HEK293 (cell line): ENCODE measurements around the gene EEF2K.
A peak's percentile ranks its signal among the peaks of the same experiment; 100 is the strongest.

Experiments
- CTCF ChIA-PET: fragments of 350-600 bp; formaldehyde crosslinking; extraction: SDS; loops from one replicate; lab custom pipeline; 2021; ENCODE audit warnings: antibody characterized with exemption; lab: Yijun Ruan, JAX
- POLR2A ChIA-PET: fragments of 300-600 bp; formaldehyde crosslinking; extraction: SDS; loops from one replicate; lab custom pipeline; 2020; ENCODE audit warnings: antibody characterized with exemption, inconsistent platforms; lab: Yijun Ruan, JAX
- H3K27ac ChIP-seq: fragments of 200-500 bp; sonication (Bioruptor generic); 2 replicates; pipeline ENCODE4 v1.5.1; 2014; ENCODE audit warnings: low read depth, low read length, control low read depth, inconsistent platforms; ENCODE audit errors: extremely low read depth
- H3K36me3 ChIP-seq, 2 experiments: fragments of 200-500 bp in 1 of 2; sonication (Bioruptor generic) in 1 of 2; 1 replicate in 1 of 2; 2 replicates in 1 of 2; pipeline ENCODE4 v1.5.1; 2014 to 2017; ENCODE audit warnings: inconsistent platforms in 2 of 2, low read length in 2 of 2; ENCODE audit not compliant: control insufficient read depth in 2 of 2, insufficient read depth in 1 of 2
- H3K4me1 ChIP-seq: fragments of 200-500 bp; sonication (Bioruptor generic); 2 replicates; pipeline ENCODE4 v1.5.1; 2014; ENCODE audit warnings: mild to moderate bottlenecking, low read length, inconsistent platforms; ENCODE audit not compliant: control insufficient read depth, insufficient read depth
- H3K4me3 ChIP-seq: 2 replicates; pipeline ENCODE4 v1.5.1; 2011; ENCODE audit warnings: low read depth, mild to moderate bottlenecking, control low read depth, low read length, moderate library complexity
- H3K9me3 ChIP-seq: fragments of 200-500 bp; sonication (Bioruptor generic); 2 replicates; pipeline ENCODE4 v1.5.1; 2014; ENCODE audit warnings: low read depth, low read length, inconsistent platforms; ENCODE audit not compliant: control insufficient read depth, insufficient read depth
- SP3 ChIP-seq: fragments of 450-650 bp; formaldehyde crosslinking; IDR thresholded peaks from 2 replicates; pipeline ENCODE4 v1.5.1; 2016; ENCODE audit warnings: missing biosample characterization, missing genetic modification characterization
- YY2 ChIP-seq: fragments of 450-650 bp; formaldehyde crosslinking; IDR thresholded peaks from 2 replicates; pipeline ENCODE4 v1.5.1; 2016; ENCODE audit warnings: missing biosample characterization, missing genetic modification characterization
- ZBTB48 ChIP-seq: fragments of 450-650 bp; formaldehyde crosslinking; IDR thresholded peaks from 2 replicates; pipeline ENCODE4 v1.5.1; 2016; ENCODE audit warnings: missing biosample characterization, missing genetic modification characterization
- ZBTB7A ChIP-seq: fragments of 450-650 bp; formaldehyde crosslinking; IDR thresholded peaks from 2 replicates; pipeline ENCODE4 v1.5.1; 2016; ENCODE audit warnings: low read depth, missing biosample characterization, missing genetic modification characterization
- ZBTB8A ChIP-seq: fragments of 450-650 bp; formaldehyde crosslinking; IDR thresholded peaks from 2 replicates; pipeline ENCODE4 v1.5.1; 2016; ENCODE audit warnings: missing biosample characterization, missing genetic modification characterization
- ZFHX2 ChIP-seq: fragments of 450-650 bp; formaldehyde crosslinking; conservative IDR thresholded peaks from 2 replicates; pipeline ENCODE4 v1.5.1; 2016; ENCODE audit warnings: missing biosample characterization, missing genetic modification characterization
- ZFP3 ChIP-seq: fragments of 450-650 bp; formaldehyde crosslinking; IDR thresholded peaks from 2 replicates; pipeline ENCODE4 v1.5.1; 2016; ENCODE audit warnings: low read depth, missing biosample characterization, missing genetic modification characterization
- ZNF146 ChIP-seq: fragments of 450-650 bp; formaldehyde crosslinking; IDR thresholded peaks from 2 replicates; pipeline ENCODE4 v1.5.1; 2016; ENCODE audit warnings: missing biosample characterization, missing genetic modification characterization
- ZNF155 ChIP-seq: fragments of 450-650 bp; formaldehyde crosslinking; IDR thresholded peaks from 2 replicates; pipeline ENCODE4 v1.5.1; 2016; ENCODE audit warnings: missing biosample characterization, missing genetic modification characterization
- ZNF174 ChIP-seq: fragments of 450-650 bp; formaldehyde crosslinking; IDR thresholded peaks from 2 replicates; pipeline ENCODE4 v1.5.0; 2017; ENCODE audit warnings: missing biosample characterization, mild to moderate bottlenecking, missing genetic modification characterization
- ZNF394 ChIP-seq: fragments of 450-650 bp; formaldehyde crosslinking; IDR thresholded peaks from 2 replicates; pipeline ENCODE4 v1.5.1; 2016; ENCODE audit warnings: missing biosample characterization, missing genetic modification characterization, mild to moderate bottlenecking, moderate library complexity, borderline replicate concordance
- ZNF548 ChIP-seq: fragments of 450-650 bp; formaldehyde crosslinking; IDR thresholded peaks from 2 replicates; pipeline ENCODE4 v1.5.1; 2016; ENCODE audit warnings: missing biosample characterization, missing genetic modification characterization
- ZNF624 ChIP-seq: fragments of 450-650 bp; formaldehyde crosslinking; IDR thresholded peaks from 2 replicates; pipeline ENCODE4 v1.5.1; 2017; ENCODE audit warnings: missing biosample characterization, missing genetic modification characterization
- ZNF664 ChIP-seq: fragments of 450-650 bp; formaldehyde crosslinking; IDR thresholded peaks from 2 replicates; pipeline ENCODE4 v1.5.1; 2016; ENCODE audit warnings: missing biosample characterization, missing genetic modification characterization
- ZNF830 ChIP-seq: fragments of 450-650 bp; IDR thresholded peaks from 2 replicates; pipeline ENCODE4 v1.5.0; 2018; ENCODE audit warnings: missing biosample characterization, missing genetic modification characterization, low read depth, mild to moderate bottlenecking, moderate library complexity
- TF ChIP-seq, protein P1 (sequence below): fragments of 450-650 bp; formaldehyde crosslinking; IDR thresholded peaks from 2 replicates; pipeline ENCODE4 v1.5.1; 2016; ENCODE audit warnings: missing biosample characterization, missing genetic modification characterization
- TF ChIP-seq, protein P2 (sequence below): fragments of 450-650 bp; formaldehyde crosslinking; IDR thresholded peaks from 2 replicates; pipeline ENCODE4 v1.5.1; 2016; ENCODE audit warnings: missing biosample characterization, missing genetic modification characterization
- TF ChIP-seq, protein P3 (sequence below): fragments of 450-650 bp; formaldehyde crosslinking; conservative IDR thresholded peaks from 2 replicates; pipeline ENCODE4 v1.5.1; 2016; ENCODE audit warnings: low read depth, missing biosample characterization, missing genetic modification characterization
- TF ChIP-seq, protein P4 (sequence below): fragments of 450-650 bp; formaldehyde crosslinking; IDR thresholded peaks from 2 replicates; pipeline ENCODE4 v1.5.1; 2016; ENCODE audit warnings: missing biosample characterization, missing genetic modification characterization

EEF2K gene

DNA sequence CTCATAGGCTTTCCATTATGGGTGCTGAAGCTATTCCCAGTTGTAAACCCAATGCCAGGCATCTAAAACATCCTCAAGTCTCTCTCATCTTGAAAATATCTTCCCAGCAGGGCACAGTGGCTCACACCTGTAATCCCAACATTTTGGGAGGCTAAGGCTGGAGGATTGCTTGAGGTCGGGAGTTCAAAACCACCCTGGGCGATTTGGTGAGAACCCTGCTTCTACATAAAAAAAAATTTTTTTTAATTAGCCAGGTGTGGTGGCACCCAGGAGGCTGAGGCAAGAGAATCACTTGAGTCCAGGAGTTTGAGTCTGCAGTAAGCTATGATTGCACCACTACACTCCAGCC is 13.0 kb upstream of the EEF2K start:
- H3K27ac ChIP-seq, result no peak overlapping the region
- ChIA-PET POLR2A (no interaction called here), CTCF (interaction anchor here (0.7 to 2.7 kb wide), 3 partner anchors 15 to 108 kb away, joined by 3 to 16 read pairs (median 6); no protein-coding TSS in a partner anchor)
- no peaks in the 10 kb centered on the region for H3K9me3 ChIP-seq
- H3K36me3 ChIP-seq, result no peaks in the 10 kb centered on the region
- H3K4me3 ChIP-seq, result no peak overlapping the region
- TF ChIP-seq ZBTB48 (tag by site-specific recombination) (no peak), ZNF664 (no peak)
- TF ChIP-seq, protein P1, sequence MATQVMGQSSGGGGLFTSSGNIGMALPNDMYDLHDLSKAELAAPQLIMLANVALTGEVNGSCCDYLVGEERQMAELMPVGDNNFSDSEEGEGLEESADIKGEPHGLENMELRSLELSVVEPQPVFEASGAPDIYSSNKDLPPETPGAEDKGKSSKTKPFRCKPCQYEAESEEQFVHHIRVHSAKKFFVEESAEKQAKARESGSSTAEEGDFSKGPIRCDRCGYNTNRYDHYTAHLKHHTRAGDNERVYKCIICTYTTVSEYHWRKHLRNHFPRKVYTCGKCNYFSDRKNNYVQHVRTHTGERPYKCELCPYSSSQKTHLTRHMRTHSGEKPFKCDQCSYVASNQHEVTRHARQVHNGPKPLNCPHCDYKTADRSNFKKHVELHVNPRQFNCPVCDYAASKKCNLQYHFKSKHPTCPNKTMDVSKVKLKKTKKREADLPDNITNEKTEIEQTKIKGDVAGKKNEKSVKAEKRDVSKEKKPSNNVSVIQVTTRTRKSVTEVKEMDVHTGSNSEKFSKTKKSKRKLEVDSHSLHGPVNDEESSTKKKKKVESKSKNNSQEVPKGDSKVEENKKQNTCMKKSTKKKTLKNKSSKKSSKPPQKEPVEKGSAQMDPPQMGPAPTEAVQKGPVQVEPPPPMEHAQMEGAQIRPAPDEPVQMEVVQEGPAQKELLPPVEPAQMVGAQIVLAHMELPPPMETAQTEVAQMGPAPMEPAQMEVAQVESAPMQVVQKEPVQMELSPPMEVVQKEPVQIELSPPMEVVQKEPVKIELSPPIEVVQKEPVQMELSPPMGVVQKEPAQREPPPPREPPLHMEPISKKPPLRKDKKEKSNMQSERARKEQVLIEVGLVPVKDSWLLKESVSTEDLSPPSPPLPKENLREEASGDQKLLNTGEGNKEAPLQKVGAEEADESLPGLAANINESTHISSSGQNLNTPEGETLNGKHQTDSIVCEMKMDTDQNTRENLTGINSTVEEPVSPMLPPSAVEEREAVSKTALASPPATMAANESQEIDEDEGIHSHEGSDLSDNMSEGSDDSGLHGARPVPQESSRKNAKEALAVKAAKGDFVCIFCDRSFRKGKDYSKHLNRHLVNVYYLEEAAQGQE (tag by site-specific recombination), result peak; percentile 42; the same call in 1 of the 2 replicates
- H3K4me1 ChIP-seq, result peaks cover 6% of the 10 kb centered on the region

DNA sequence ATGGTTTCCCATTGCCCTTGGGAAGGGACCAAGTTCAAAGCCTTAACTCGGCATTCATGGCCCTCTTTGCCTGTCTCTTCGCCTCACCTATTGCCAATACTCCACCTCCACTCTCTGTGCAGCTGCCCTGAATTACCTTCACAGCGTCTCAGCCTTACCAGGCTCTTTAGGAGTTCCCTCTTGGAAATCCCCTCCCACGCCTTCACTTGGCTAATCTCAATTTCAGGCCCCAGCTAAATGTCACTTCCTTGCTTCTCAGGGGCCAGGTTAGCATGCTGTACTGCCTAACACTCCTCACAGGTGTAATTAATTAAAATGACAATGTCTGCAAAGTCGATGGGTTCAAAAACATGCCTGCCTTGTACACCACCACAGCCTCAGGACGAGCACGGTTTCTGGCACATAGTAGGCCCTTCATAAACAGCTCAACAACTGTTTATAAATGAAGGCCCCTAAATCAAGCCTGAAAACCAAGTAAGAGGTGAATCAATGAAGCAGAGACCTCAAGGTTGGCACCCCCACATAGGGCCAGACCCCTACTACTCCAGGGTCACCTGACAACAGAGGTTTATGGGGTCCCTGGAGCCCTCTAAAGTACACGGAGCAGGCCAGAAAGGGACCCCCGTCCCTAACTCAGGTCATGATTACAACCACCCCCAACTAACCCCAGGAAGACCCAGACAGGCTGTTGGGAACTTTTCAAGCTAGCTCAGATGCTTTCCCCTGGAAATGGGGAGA is 11.2 kb upstream of the EEF2K start:
- CTCF ChIA-PET, result interaction anchor here (0.6 to 2.6 kb wide), 7 partner anchors 13 to 405 kb away, joined by 3 to 14 read pairs (median 5); partner anchors contain the start of gene POLR3E
- TF ChIP-seq, protein P2, sequence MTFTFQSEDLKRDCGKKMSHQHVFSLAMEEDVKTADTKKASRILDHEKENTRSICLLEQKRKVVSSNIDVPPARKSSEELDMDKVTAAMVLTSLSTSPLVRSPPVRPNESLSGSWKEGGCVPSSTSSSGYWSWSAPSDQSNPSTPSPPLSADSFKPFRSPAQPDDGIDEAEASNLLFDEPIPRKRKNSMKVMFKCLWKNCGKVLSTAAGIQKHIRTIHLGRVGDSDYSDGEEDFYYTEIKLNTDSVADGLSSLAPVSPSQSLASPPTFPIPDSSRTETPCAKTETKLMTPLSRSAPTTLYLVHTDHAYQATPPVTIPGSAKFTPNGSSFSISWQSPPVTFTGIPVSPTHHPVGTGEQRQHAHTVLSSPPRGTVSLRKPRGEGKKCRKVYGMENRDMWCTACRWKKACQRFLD (tag by site-specific recombination), result no peak
- no peak for TF ChIP-seq ZNF394 (tag by site-specific recombination)
- TF ChIP-seq ZFHX2 (tag by site-specific recombination), result no peak
- TF ChIP-seq ZNF174 (tag by site-specific recombination), result no peak
- no peak for TF ChIP-seq SP3 (tag by site-specific recombination)
- no peak for TF ChIP-seq ZNF548 (tag by site-specific recombination)
- TF ChIP-seq, protein P1 (tag by site-specific recombination), result no peak
- no peak for TF ChIP-seq ZNF624 (tag by site-specific recombination)
- TF ChIP-seq, protein P3, sequence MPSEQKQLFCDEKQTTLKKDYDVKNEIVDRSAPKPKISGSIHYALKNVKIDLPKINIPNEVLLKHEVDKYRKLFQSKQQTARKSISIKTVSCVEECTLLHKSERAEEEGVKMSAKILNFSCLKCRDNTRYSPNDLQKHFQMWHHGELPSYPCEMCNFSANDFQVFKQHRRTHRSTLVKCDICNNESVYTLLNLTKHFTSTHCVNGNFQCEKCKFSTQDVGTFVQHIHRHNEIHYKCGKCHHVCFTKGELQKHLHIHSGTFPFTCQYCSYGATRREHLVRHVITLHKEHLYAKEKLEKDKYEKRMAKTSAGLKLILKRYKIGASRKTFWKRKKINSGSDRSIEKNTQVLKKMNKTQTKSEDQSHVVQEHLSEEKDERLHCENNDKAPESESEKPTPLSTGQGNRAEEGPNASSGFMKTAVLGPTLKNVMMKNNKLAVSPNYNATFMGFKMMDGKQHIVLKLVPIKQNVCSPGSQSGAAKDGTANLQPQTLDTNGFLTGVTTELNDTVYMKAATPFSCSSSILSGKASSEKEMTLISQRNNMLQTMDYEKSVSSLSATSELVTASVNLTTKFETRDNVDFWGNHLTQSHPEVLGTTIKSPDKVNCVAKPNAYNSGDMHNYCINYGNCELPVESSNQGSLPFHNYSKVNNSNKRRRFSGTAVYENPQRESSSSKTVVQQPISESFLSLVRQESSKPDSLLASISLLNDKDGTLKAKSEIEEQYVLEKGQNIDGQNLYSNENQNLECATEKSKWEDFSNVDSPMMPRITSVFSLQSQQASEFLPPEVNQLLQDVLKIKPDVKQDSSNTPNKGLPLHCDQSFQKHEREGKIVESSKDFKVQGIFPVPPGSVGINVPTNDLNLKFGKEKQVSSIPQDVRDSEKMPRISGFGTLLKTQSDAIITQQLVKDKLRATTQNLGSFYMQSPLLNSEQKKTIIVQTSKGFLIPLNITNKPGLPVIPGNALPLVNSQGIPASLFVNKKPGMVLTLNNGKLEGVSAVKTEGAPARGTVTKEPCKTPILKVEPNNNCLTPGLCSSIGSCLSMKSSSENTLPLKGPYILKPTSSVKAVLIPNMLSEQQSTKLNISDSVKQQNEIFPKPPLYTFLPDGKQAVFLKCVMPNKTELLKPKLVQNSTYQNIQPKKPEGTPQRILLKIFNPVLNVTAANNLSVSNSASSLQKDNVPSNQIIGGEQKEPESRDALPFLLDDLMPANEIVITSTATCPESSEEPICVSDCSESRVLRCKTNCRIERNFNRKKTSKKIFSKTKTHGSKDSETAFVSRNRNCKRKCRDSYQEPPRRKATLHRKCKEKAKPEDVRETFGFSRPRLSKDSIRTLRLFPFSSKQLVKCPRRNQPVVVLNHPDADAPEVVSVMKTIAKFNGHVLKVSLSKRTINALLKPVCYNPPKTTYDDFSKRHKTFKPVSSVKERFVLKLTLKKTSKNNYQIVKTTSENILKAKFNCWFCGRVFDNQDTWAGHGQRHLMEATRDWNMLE (tag by site-specific recombination), result no peak
- no peak for TF ChIP-seq ZFP3
- no peak for TF ChIP-seq ZBTB7A
- no peak for TF ChIP-seq ZBTB8A
- no peak for TF ChIP-seq ZNF155
- TF ChIP-seq YY2, result no peak
- TF ChIP-seq ZNF146, result no peak
- TF ChIP-seq, protein P4, sequence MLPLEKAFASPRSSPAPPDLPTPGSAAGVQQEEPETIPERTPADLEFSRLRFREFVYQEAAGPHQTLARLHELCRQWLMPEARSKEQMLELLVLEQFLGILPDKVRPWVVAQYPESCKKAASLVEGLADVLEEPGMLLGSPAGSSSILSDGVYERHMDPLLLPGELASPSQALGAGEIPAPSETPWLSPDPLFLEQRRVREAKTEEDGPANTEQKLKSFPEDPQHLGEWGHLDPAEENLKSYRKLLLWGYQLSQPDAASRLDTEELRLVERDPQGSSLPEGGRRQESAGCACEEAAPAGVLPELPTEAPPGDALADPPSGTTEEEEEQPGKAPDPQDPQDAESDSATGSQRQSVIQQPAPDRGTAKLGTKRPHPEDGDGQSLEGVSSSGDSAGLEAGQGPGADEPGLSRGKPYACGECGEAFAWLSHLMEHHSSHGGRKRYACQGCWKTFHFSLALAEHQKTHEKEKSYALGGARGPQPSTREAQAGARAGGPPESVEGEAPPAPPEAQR (tag by site-specific recombination), result no peak
- no peak for TF ChIP-seq ZNF830 (tag by site-specific recombination)
- Histone ChIP-seq H3K27ac (no peak overlapping the region), H3K36me3 (no peaks in the 10 kb centered on the region), H3K9me3 (no peaks in the 10 kb centered on the region), H3K4me1 (peaks cover 6% of the 10 kb centered on the region), H3K4me3 (no peak overlapping the region)
- POLR2A ChIA-PET, result interaction anchor here (0.8 to 2.1 kb wide), 2 partner anchors 11 to 102 kb away, joined by 3 to 6 read pairs; partner anchors contain the start of genes EEF2K and POLR3E
